ENCODE measurements around the gene LRRC56.

The LRRC56 gene

DNA sequence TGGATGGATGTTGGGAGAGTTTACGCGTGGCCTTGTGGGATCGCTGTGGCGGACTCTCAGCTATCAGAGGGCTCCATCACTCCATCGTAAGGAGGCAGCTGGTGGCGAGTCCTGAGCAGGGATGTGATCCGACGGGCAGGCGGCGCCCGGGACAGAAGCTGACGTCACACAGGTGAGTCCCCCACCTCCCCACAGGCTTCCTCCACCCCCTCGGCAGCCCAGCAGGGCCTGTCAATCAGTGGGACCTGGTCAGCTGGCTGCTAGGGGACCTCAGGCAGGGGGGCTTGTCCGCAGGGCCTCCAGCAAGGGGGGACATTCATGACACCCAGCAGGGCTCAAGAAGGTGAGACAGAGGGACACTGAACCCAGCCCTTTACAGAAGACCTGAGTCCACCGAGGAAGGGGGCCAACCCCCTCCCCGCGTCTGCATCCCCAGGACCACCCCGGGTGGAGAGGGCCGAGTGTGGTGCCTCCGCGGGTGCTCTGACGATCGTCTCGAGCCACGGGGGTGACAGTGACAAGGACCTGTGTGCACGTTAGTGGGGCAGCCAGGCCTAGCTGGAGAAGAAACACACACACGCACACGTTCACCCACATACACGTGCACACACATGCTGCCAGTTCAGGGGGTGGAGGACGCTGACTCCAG is 9.0 kb upstream of the LRRC56 start:
- no peak for DNase-seq

DNA sequence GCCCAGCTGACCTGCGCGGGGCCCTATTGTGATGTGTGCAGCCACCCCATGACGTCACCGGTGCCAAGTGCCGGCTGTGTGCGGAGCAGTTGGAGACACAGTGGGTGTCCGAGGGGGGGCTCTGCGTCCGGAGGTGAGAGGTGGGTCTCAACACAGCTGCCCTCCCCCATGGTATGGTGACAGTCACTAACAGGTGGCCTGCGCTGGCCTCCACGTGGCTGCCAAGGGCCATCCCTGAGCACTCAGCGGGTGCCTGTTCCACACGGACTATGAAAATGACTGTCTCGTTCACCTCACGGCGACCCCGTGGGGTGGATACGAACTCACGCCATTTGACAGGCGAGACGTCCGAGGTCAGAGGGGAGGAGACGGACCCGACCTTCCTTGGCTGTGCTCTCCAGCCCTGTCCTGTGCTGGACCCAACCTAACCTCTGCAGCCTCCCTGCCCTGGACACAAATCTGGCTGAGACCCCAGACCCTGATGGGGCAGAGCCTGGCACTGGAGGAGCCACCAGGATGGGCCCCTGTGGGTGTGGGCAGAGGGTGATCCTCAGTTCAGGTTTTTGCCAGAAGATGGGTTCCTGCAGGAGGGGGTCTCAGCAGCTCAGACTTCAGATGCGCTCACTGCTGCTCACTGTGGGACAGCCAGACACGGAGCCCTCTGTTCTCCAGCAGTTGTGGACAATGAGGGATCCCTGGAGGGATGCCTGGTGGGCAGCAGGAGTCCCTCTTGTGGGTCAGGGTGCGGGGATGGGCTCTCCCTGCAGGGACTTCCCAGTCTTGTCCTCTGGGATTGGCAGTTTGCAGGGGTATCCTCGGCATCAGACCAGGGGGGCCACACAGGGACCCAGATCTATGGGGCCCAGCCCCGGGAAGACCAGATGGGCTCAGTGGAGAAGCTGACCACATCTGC is 8.3 kb upstream of the LRRC56 start:
- peak; percentile 49 for DNase-seq

DNA sequence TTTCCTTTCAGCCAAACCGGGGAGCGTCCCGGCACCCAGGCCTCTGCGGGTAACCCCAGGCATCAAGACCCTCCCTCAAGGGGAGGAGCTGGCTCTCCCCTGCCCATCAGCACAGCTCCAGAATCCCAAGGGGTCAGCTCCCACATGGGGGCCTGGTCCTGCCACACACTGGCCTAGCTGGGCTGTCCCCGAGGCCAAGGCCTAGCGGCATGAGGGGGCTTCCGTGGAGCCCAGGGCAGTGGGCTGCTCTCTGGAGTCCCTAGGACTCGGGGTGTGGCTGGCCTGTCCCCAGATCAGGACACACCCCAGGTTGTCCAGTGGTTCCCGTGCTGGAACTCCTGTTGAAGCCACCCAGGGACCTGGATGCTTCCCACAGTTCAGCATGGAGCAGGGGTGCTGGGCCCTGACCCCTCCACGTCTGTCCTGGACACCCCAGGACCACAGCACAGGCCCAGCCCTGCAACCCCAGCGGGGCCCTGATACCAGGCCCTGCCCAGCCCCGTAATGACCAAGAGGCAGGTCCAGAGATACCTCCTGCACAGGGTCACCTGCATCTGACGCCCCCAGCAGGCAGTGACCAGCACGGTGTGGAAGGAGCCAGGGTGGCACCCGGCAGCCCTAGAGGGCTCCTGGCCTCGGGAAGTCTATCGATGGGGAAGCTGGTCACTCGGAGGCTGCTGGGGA is 7.5 kb upstream of the LRRC56 start:
- no peak for DNase-seq

- no peak for DNase-seq
These were observed 6.1 kb upstream of the LRRC56 start for GRCh38 chr11:530960-531831.

DNA sequence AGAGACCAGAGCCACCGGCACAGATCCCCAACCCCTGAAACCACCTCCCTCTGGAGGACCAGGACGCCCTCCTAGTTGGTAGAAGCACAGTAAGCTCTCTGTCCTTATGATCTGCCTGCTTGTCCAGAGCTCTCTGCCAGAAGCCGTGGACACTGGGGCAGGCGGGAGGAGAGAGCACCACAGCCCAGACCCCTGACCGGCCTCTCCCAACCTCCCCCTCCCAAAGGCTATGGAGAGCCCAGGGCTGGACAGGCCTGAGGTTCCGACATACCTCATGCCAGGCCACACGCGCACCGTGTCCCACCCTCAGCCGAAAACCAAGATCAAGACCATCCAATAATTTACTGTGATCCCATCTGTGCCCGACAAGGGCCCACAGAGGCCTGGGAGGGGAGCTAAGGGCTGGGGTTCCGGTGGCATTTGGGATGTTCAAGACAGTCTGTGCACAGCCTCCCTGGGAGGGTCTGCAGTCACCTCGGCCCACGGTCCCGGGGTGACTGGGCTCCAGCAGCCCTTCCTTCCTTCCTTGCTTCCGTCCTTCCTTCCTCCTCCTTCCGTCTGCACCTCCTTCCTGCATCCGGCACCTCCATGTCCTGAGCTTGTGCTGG is 5.3 kb upstream of the LRRC56 start:
- no peak for DNase-seq

DNA sequence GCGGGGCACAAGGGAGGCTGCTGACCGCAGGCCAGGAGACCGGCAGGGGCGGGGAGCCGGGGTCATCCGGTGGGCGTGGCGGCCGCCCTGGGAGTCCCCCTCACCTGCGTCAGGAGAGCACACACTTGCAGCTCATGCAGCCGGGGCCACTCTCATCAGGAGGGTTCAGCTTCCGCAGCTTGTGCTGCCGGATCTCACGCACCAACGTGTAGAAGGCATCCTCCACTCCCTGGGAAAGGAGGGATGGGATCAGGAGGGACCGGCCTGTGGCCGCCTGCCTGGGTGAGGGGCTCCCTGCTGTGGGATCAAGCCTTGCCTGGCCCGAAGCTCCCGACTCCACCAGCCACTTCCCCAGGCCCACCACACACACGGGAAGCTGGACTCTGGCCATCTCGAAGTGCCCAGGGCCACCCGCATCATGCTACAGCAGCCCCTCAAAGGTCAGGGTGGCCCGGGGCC is 4.8 kb upstream of the LRRC56 start:
- DNase-seq = no peak

DNA sequence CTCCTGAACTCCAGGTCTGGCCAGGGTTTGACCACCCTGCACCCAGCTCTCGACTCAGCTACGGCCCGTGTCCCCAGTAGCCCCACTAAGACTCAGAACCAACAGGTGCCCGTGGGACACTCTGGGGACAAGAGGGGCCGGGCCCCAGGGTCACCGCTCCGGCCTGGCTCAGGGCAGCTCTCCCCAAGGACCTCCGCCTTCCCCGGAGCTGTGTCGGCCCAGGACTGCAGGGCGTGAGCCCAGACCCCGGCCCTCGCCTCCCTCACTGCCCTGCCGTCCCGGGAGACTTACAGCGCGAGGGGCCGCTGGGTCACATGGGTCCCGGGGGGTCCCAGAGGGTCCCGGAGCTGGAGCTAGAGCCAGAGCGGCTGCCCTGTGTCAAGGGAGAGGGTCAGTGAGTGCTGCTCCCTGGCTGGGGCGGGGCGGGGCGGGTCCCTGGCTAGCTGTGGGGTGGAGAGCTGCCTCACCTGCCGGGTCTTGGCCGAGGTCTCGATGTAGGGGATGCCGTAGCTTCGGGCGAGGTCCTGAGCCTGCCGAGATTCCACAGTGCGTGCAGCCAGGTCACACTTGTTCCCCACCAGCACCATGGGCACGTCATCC is 4.2 kb upstream of the LRRC56 start:
- peak; percentile 51 for DNase-seq

DNA sequence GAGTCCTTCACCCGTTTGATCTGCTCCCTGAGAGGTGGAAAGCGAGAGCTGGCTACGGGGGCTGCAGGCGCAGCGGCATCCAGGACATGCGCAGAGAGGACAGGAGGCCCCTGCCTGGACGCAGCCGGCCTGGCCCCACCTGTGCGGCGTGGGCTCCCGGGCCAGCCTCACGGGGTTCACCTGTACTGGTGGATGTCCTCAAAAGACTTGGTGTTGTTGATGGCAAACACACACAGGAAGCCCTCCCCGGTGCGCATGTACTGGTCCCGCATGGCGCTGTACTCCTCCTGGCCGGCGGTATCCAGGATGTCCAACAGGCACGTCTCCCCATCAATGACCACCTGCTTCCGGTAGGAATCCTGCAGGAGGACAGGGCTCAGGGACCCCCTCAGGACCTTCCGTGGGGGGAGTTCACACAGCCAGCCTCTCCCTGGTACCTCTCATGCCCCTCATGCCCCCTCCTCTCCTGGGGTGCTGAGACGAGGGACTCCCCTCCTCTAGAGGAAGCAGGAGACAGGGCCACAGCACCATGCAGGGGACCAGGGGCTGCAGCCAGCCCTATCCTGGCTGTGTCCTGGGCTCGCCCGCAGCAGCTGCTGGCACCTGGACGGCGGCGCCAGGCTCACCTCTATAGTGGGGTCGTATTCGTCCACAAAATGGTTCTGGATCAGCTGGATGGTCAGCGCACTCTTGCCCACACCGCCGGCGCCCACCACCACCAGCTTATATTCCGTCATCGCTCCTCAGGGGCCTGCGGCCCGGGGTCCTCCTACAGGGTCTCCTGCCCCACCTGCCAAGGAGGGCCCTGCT is 3.5 kb upstream of the LRRC56 start:
- DNase-seq = peak; percentile 50

DNA sequence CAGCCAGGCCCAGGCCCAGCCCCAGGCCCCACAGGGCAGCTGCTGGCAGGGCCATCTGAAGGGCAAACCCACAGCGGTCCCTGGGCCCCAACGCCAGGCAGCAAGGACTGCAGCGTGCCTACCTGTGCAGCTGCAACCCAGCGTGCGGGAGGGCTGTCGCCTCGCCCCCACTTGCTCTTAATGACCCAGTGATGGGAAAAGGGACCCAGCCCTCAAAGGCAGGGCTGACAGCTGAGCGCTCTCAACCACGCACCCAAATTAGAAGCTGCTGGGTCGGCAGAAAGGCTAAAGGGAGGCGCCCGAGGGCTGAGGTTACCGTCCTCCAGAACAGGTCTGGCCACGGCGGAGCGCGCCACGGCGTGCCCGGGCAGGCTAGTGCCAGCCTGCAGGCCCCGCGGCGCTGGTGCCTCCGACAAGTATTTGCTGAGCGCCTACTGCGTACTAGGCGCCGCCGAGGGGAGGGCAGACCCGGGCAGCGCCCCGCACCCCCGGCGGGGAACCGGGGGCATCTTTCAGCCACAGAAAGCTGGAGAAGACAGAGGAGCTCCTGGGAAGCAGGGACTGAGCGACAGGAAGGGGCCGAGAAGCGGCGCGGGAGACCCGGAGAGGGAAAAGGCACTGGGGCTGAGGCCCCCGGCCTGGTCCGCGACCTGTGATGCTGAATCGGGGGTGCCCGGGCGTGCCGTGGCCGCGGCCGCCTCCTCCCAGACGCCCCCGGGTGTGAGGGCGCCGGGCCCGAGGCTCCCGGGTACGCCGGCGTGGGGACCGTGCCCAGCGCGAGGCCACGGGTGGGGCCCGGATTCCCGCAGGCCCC is 2.7 kb upstream of the LRRC56 start:
- DNase-seq = peak; percentile 69

GRCh38 chr11:535210-535518 is 2.2 kb upstream of the LRRC56 start:
- DNase-seq = no peak

GRCh38 chr11:535519-536454 is 1.5 kb upstream of the LRRC56 start, which contains the start of gene HRAS:
Gene HRAS (minus strand): TSS chr11:535576.
- DNase-seq = peak; percentile 97

DNA sequence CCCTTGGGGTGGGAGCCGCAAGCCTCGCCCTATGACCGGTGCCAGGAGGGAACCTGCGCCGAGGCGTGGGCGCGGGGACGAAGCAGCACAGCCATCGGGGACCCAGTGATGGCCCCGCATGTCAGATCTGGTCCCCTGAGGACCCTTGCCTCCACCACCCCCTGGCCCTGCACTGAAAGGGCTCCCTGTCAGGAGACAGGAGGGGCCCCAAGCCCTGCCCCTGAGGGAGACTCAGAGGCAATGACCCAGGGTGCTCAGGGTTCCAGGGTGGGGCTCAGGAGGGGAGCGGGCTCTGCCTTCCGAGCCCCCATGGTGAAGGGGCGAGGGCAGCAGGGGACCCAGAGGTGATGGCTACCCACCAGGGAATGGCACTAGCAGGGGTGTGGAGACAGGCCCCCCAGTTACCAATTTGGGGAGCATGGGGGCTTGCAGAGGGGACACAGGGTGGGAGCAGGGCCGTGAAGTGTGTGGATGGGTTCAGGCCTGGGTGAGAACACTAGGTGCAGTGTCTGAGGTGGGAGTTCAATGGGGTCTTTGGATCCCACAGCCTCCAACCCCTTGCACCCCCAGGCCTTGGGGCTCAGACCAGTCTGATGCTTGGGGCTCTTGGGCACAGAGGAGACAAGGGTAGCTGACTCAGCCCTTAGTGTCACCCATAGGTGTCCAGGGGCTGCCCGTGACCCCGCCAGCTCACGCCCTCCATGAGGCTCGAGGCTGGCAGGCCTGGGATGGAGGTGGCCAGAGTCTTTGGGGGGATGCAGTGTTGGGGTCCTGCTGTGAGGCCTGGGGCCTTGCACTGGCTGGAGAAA is 499 bp downstream of the LRRC56 start:
- DNase-seq = no peak

GRCh38 chr11:538431-539051 is 1.2 kb downstream of the LRRC56 start:
- no peak for DNase-seq

DNA sequence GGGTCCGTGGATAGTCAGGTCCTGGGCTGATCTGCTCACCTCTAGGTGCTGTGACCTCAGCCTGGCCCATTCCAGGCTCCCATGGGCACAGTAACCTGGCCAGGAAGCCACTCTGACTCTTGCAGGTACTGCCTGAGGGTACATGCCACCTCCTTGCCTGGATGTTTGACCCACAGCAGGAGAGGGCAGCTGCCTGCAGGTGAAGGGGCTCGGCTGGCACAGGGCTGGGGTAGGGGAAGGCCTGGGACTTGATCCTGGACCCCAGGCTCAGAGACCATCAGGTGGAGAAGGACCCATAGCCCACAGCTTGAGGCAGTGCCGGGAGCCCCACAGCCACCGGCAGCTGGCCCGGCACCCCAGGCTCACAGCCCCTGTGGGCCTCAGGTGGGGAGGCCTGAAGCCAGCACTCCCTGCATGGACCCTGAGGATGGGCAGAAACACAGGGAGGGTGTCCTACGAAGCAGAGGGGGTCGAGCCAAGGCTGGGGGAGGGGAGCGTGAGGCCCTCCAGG is 2.7 kb downstream of the LRRC56 start:
- no peak for DNase-seq

GRCh38 chr11:540583-541432 is 3.5 kb downstream of the LRRC56 start:
- DNase-seq = no peak

- DNase-seq = no peak
These were observed 4.1 kb downstream of the LRRC56 start for GRCh38 chr11:541433-541885.

Measured in activated CD8-positive, alpha-beta memory T cell treated with anti-CD3 and anti-CD28 coated beads, Interleukin-2, amount 50 U/mL, for 48 hours (primary cell).